CD4-positive, alpha-beta T cell (primary cell): ENCODE measurements around the gene CEP350. TPM values are rescaled to one million over a fixed set of nuclear protein-coding genes. Genes with fewer than 3 reads are reported as not detected.

ENCODE experiments used
- ATAC-seq: fragments of 200-7000 bp; cut with Tn5 transposase; one replicate; pipeline ENCODE4 v1.10.0; 2022; ENCODE audit warnings: mild to moderate bottlenecking; ENCODE audit not compliant: poor library complexity
- CTCF ChIA-PET: fragments of 350-600 bp; sonication (Branson Sonifier 250); formaldehyde crosslinking; loops from one replicate; lab custom pipeline; 2021; ENCODE audit warnings: antibody characterized with exemption, inconsistent platforms; lab: Charles Lee
- POLR2A ChIA-PET: fragments of 350-600 bp; sonication (Branson Sonifier 250); formaldehyde crosslinking; loops from one replicate; lab custom pipeline; 2021; ENCODE audit warnings: antibody characterized with exemption, inconsistent platforms; lab: Charles Lee
- DNase-seq, 14 experiments: peaks; one replicate each; pipeline ENCODE4 v3.0.0-alpha.2; 2013 to 2020; ENCODE audit warnings: mixed read lengths in 2 of 14
- H3K27ac ChIP-seq, 2 donors: one replicate each; pipeline versions ENCODE4 v1.5.1 to v1.7.0; 2013; ENCODE audit warnings: low read length in 2 of 2, low read depth in 1 of 2, mild to moderate bottlenecking in 1 of 2
- H3K27me3 ChIP-seq, 2 experiments: 1 replicate in 1 of 2; 2 replicates in 1 of 2; pipeline versions ENCODE4 v1.6.1 to v1.7.0; 2013; ENCODE audit warnings: low read length in 2 of 2, control low read depth in 1 of 2, mild to moderate bottlenecking in 1 of 2, moderate library complexity in 1 of 2; ENCODE audit not compliant: insufficient read depth in 2 of 2, control insufficient read depth in 1 of 2
- H3K36me3 ChIP-seq: one replicate; pipeline ENCODE4 v1.6.1; 2013; ENCODE audit warnings: low read length, control low read depth; ENCODE audit not compliant: insufficient read depth
- H3K4me1 ChIP-seq: one replicate; pipeline ENCODE4 v1.6.1; 2013; ENCODE audit warnings: low read length, control low read depth; ENCODE audit not compliant: insufficient read depth
- H3K4me3 ChIP-seq: one replicate; pipeline ENCODE4 v1.5.1; 2013; ENCODE audit warnings: mild to moderate bottlenecking, low read length, moderate library complexity
- H3K9me3 ChIP-seq, 2 experiments: 1 replicate in 1 of 2; 2 replicates in 1 of 2; pipeline versions ENCODE4 v1.6.1 to v1.7.0; 2013; ENCODE audit warnings: low read length in 2 of 2, mild to moderate bottlenecking in 2 of 2, control low read depth in 1 of 2, moderate library complexity in 1 of 2; ENCODE audit not compliant: control insufficient read depth in 1 of 2, insufficient read depth in 1 of 2
- H3K27ac Mint-ChIP-seq: one replicate; pipeline ENCODE4 v1.8.0; 2020; ENCODE audit warnings: mixed read lengths
- H3K27me3 Mint-ChIP-seq: one replicate; pipeline ENCODE4 v1.8.0; 2021; ENCODE audit warnings: mixed read lengths
- H3K36me3 Mint-ChIP-seq: one replicate; pipeline ENCODE4 v1.8.0; 2021; ENCODE audit warnings: low read depth, mixed read lengths
- H3K4me1 Mint-ChIP-seq: one replicate; pipeline ENCODE4 v1.8.0; 2021; ENCODE audit warnings: low read depth, mixed read lengths
- H3K4me3 Mint-ChIP-seq: one replicate; pipeline ENCODE4 v1.8.0; 2020; ENCODE audit warnings: mild to moderate bottlenecking, mixed read lengths
- H3K9me3 Mint-ChIP-seq: one replicate; pipeline ENCODE4 v1.8.0; 2020; ENCODE audit warnings: mixed read lengths
- CTCF ChIP-seq: fragments of 200-600 bp; IDR thresholded peaks from one replicate; pipeline ENCODE4 v1.8.0; 2022; ENCODE audit warnings: antibody characterized with exemption, mild to moderate bottlenecking
- intact Hi-C, 2 experiments: fragments of 100-400 bp; cut with DNase I in 1 of 2; cut with micrococcal nuclease in 1 of 2; formaldehyde crosslinking; loops; one replicate each; pipeline versions ENCODE4 v1.15.1 to v1.9.0; 2023 to 2025; cut with DNase I, micrococcal nuclease
- total RNA-seq, 174 experiments: library from RNA in 2 of 174; stranded (reverse) in 2 of 174; gene quantifications; one replicate each; pipeline ENCODE4 v1.2.3 and lab custom pipeline; 2021 to 2026

CEP350 gene
- total RNA-seq, 2 experiments from 2014 or later: 45.5 to 51.4 TPM

DNA sequence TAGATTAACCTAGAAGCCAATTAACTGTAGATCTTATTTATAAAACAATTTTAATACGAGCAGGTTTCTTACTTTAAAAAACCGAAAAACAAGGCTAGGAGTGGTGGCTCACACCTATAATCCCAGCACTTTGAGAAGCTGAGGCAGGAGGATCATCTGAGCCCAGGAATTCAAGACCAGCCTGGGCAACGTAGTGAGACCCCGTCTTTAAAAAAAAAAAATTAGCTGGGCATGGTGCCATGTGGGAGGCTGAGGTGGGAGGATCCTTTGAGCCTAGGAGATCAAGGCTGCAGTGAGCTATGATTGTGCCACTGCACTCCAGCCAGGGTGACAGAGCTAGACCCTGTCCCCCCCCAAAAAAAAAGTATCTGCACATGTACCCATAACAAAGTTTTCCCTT, 110.8 kb downstream of the CEP350 start:
- H3K27ac Mint-ChIP-seq: no peak overlapping the region
- intact Hi-C loops: no loop called here
- peaks cover 83% of the 10 kb centered on the region for H3K36me3 ChIP-seq

DNA sequence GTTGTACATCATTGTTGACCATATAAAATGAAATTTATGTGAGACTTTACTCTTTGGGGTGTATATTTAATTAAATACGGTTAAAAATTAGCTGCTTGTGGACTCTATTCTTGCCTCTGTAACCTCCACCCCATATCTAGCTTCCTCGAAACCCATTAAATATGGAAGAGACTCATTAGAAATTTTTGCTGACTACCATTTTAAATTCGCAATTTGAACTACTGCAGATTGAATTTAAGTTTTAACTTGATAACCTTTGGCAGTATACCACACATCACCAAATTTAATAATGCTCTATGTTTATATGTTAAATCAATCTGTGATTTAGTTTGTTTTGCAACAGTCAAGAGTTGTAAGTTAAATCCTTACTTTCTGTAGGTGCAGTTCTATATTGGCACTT, 111.5 kb downstream of the CEP350 start:
- Mint-ChIP-seq H3K9me3 (no peaks in the 10 kb centered on the region), H3K36me3 (peaks cover 79% of the 10 kb centered on the region), H3K27ac (no peak overlapping the region), H3K4me3 (no peak overlapping the region), H3K27me3 (no peaks in the 10 kb centered on the region), H3K4me1 (no peaks in the 10 kb centered on the region)
- CTCF ChIA-PET: no interaction called here
- intact Hi-C loops: no loop called here
- Histone ChIP-seq H3K27me3 (no peaks in the 10 kb centered on the region), H3K36me3 (peaks cover 84% of the 10 kb centered on the region), H3K27ac (no peak overlapping the region), H3K9me3 (no peaks in the 10 kb centered on the region), H3K4me3 (no peak overlapping the region), H3K4me1 (no peaks in the 10 kb centered on the region)
- DNase-seq (no peak), ATAC-seq (no peak)
- POLR2A ChIA-PET: interaction anchor here (1.0 kb wide), 1 partner anchor 184 kb away, joined by 3 read pairs; the partner anchor contains the start of gene TOR1AIP1
- no peak for TF ChIP-seq CTCF

More for the DNA sequence above, 110.8 kb downstream of the CEP350 start:
- TF ChIP-seq CTCF: no peak
- no peaks in the 10 kb centered on the region for H3K4me1 Mint-ChIP-seq
- no peaks in the 10 kb centered on the region for H3K27me3 Mint-ChIP-seq
- no peaks in the 10 kb centered on the region for H3K9me3 ChIP-seq
- H3K4me3 Mint-ChIP-seq: no peak overlapping the region
- CTCF ChIA-PET: no interaction called here
- H3K27ac ChIP-seq: no peak overlapping the region
- H3K4me1 ChIP-seq: no peaks in the 10 kb centered on the region
- ATAC-seq: no peak
- H3K27me3 ChIP-seq: no peaks in the 10 kb centered on the region
- H3K4me3 ChIP-seq: no peak overlapping the region
- POLR2A ChIA-PET: interaction anchor here (1.0 kb wide), 1 partner anchor 183 kb away, joined by 3 read pairs; the partner anchor contains the start of gene TOR1AIP1
- no peak for DNase-seq
- H3K9me3 Mint-ChIP-seq: no peaks in the 10 kb centered on the region
- peaks cover 78% of the 10 kb centered on the region for H3K36me3 Mint-ChIP-seq

GRCh38 chr1:180070286-180070685, 115.7 kb downstream of the CEP350 start:
- Mint-ChIP-seq H3K4me3 (no peak overlapping the region), H3K4me1 (no peaks in the 10 kb centered on the region), H3K27me3 (no peaks in the 10 kb centered on the region), H3K9me3 (no peaks in the 10 kb centered on the region), H3K27ac (no peak overlapping the region), H3K36me3 (peaks cover 82% of the 10 kb centered on the region)
- no peak overlapping the region for H3K4me3 ChIP-seq
- H3K9me3 ChIP-seq: no peaks in the 10 kb centered on the region
- DNase-seq: no peak
- no peak overlapping the region for H3K27ac ChIP-seq
- no peaks in the 10 kb centered on the region for H3K27me3 ChIP-seq
- no peaks in the 10 kb centered on the region for H3K4me1 ChIP-seq
- peaks cover 74% of the 10 kb centered on the region for H3K36me3 ChIP-seq
- intact Hi-C loops: no loop called here
- TF ChIP-seq CTCF: no peak
- CTCF ChIA-PET: no interaction called here
- ATAC-seq: no peak
- POLR2A ChIA-PET: no interaction called here
